WTC11 (cell line): Measurements from ENCODE around the gene LHFPL2. TPM values are rescaled to one million over a fixed set of nuclear protein-coding genes. Genes with fewer than 3 reads are reported as not detected.
"Not testable (repeated sequence)": the region's sequence is repeated elsewhere in the genome, so short reads cannot be mapped to it uniquely, and the experiment has no call there.

Experiments used
- ATAC-seq: fragments of 200-7000 bp; cut with Tn5 transposase; 2 replicates; pipeline ENCODE4 v1.10.0; 2021; ENCODE audit warnings: mild to moderate bottlenecking, moderate library complexity
- CTCF ChIA-PET: fragments of 300-600 bp; sonication (Branson Sonifier 250); formaldehyde crosslinking; loops from one replicate; lab custom pipeline; 2021; ENCODE audit warnings: antibody characterized with exemption; lab: Charles Lee
- POLR2A ChIA-PET: fragments of 350-600 bp; sonication (Branson Sonifier 250); formaldehyde crosslinking; loops from one replicate; lab custom pipeline; 2021; ENCODE audit warnings: antibody characterized with exemption; lab: Charles Lee
- DNase-seq: peaks from one replicate; pipeline ENCODE4 v3.0.0; 2021; ENCODE audit warnings: low spot score
- H3K27ac Mint-ChIP-seq: 2 replicates; pipeline ENCODE4 v1.8.0; 2021; ENCODE audit warnings: mixed read lengths
- H3K27me3 Mint-ChIP-seq: 2 replicates; pipeline ENCODE4 v1.8.0; 2021; ENCODE audit warnings: low read depth, mild to moderate bottlenecking, moderate library complexity, mixed read lengths
- H3K36me3 Mint-ChIP-seq: 2 replicates; pipeline ENCODE4 v1.8.0; 2021; ENCODE audit warnings: mixed read lengths
- H3K4me1 Mint-ChIP-seq: 2 replicates; pipeline ENCODE4 v1.8.0; 2022; ENCODE audit warnings: mixed read lengths
- H3K4me3 Mint-ChIP-seq: 2 replicates; pipeline ENCODE4 v1.8.0; 2021; ENCODE audit warnings: mild to moderate bottlenecking, moderate library complexity, mixed read lengths
- H3K9me3 Mint-ChIP-seq: 2 replicates; pipeline ENCODE4 v1.8.0; 2021; ENCODE audit warnings: mixed read lengths
- AFF4 ChIP-seq: sonication (generic); formaldehyde crosslinking; IDR thresholded peaks from 2 replicates; pipeline ENCODE4 v1.8.1; 2023; ENCODE audit warnings: mild to moderate bottlenecking, missing genetic modification reagents, borderline replicate concordance
- CBFB ChIP-seq: sonication (generic); formaldehyde crosslinking; IDR thresholded peaks from 2 replicates; pipeline ENCODE4 v1.8.1; 2022; ENCODE audit warnings: mild to moderate bottlenecking, low read depth, missing genetic modification reagents
- CREM ChIP-seq: sonication (generic); formaldehyde crosslinking; IDR thresholded peaks from 2 replicates; pipeline ENCODE4 v1.8.1; 2022; ENCODE audit warnings: mild to moderate bottlenecking, missing genetic modification reagents, moderate library complexity
- ESRRA ChIP-seq: sonication (generic); formaldehyde crosslinking; IDR thresholded peaks from 2 replicates; pipeline ENCODE4 v1.8.1; 2022; ENCODE audit warnings: mild to moderate bottlenecking, missing genetic modification reagents, borderline replicate concordance
- ETV6 ChIP-seq: sonication (generic); formaldehyde crosslinking; IDR thresholded peaks from 2 replicates; pipeline ENCODE4 v1.8.1; 2022; ENCODE audit warnings: mild to moderate bottlenecking, missing genetic modification reagents
- FOXJ3 ChIP-seq: sonication (generic); formaldehyde crosslinking; IDR thresholded peaks from 2 replicates; pipeline ENCODE4 v1.9.0; 2021; ENCODE audit warnings: missing genetic modification reagents, mild to moderate bottlenecking, borderline replicate concordance
- GTF2I ChIP-seq: fragments of 250-450 bp; sonication (Bioruptor Pico); conservative IDR thresholded peaks from 2 replicates; pipeline ENCODE4 v1.4.0; 2021; ENCODE audit warnings: mild to moderate bottlenecking
- HMGA2 ChIP-seq: fragments of 250-450 bp; sonication (Bioruptor Pico); IDR thresholded peaks from 2 replicates; pipeline ENCODE4 v1.4.0; 2021; ENCODE audit warnings: mild to moderate bottlenecking, moderate library complexity
- MYBL2 ChIP-seq: sonication (generic); formaldehyde crosslinking; IDR thresholded peaks from 2 replicates; pipeline ENCODE4 v1.8.1; 2023; ENCODE audit warnings: mild to moderate bottlenecking, moderate library complexity, missing genetic modification reagents
- NFATC4 ChIP-seq: fragments of 250-450 bp; sonication (Bioruptor Pico); IDR thresholded peaks from 2 replicates; pipeline ENCODE4 v1.9.0; 2021; ENCODE audit warnings: mild to moderate bottlenecking
- NFE2L1 ChIP-seq: sonication (generic); formaldehyde crosslinking; IDR thresholded peaks from 2 replicates; pipeline ENCODE4 v1.8.1; 2023; ENCODE audit warnings: missing genetic modification reagents
- NR1H2 ChIP-seq: sonication (generic); formaldehyde crosslinking; IDR thresholded peaks from 2 replicates; pipeline ENCODE4 v1.9.0; 2021; ENCODE audit warnings: mild to moderate bottlenecking, moderate library complexity, missing genetic modification reagents
- NR2C2 ChIP-seq: sonication (generic); formaldehyde crosslinking; IDR thresholded peaks from 2 replicates; pipeline ENCODE4 v1.8.0; 2022; ENCODE audit warnings: mild to moderate bottlenecking, missing genetic modification reagents
- NR3C1 ChIP-seq: sonication (generic); formaldehyde crosslinking; conservative IDR thresholded peaks from 2 replicates; pipeline ENCODE4 v1.8.1; 2023; ENCODE audit warnings: low read depth, mild to moderate bottlenecking, missing genetic modification reagents
- OVOL2 ChIP-seq: fragments of 250-450 bp; sonication (Bioruptor Pico); IDR thresholded peaks from 2 replicates; pipeline ENCODE4 v1.9.0; 2021; ENCODE audit warnings: mild to moderate bottlenecking, borderline replicate concordance
- SMAD4 ChIP-seq: sonication (generic); formaldehyde crosslinking; IDR thresholded peaks from 2 replicates; pipeline ENCODE4 v1.8.0; 2022; ENCODE audit warnings: mild to moderate bottlenecking, missing genetic modification reagents
- STAT6 ChIP-seq: sonication (generic); formaldehyde crosslinking; conservative IDR thresholded peaks from 2 replicates; pipeline ENCODE4 v1.8.1; 2023; ENCODE audit warnings: mild to moderate bottlenecking, low read depth, missing genetic modification reagents, moderate library complexity
- TCF7 ChIP-seq: sonication (generic); formaldehyde crosslinking; IDR thresholded peaks from 2 replicates; pipeline ENCODE4 v1.8.0; 2022; ENCODE audit warnings: mild to moderate bottlenecking, low read depth, missing genetic modification reagents, moderate library complexity
- ZNF263 ChIP-seq: sonication (generic); formaldehyde crosslinking; IDR thresholded peaks from 2 replicates; pipeline ENCODE4 v1.8.1; 2022; ENCODE audit warnings: low read depth, mild to moderate bottlenecking, moderate library complexity, missing genetic modification reagents
- ZNF281 ChIP-seq: sonication (generic); formaldehyde crosslinking; IDR thresholded peaks from 2 replicates; pipeline ENCODE4 v1.8.0; 2023; ENCODE audit warnings: mild to moderate bottlenecking, missing genetic modification reagents
- ZNF416 ChIP-seq: fragments of 250-450 bp; sonication (Bioruptor Pico); IDR thresholded peaks from 2 replicates; pipeline ENCODE4 v1.9.0; 2021; ENCODE audit warnings: mild to moderate bottlenecking, inconsistent platforms
- ZNF423 ChIP-seq: fragments of 250-450 bp; sonication (Bioruptor Pico); IDR thresholded peaks from 2 replicates; pipeline ENCODE4 v2.1.2; 2022; ENCODE audit warnings: mild to moderate bottlenecking, moderate library complexity
- total RNA-seq: library from RNA; stranded (reverse); gene quantifications from 3 replicates; pipeline ENCODE4 v1.2.3, GENCODE V29; 2021

Gene LHFPL2
- total RNA-seq, 1 experiment from 2014 or later, result 40.6 TPM

GRCh38 chr5:78467140-78467539 is 181.4 kb downstream of the LHFPL2 start (continued):
- no peak for TF ChIP-seq STAT6 (CRISPR knock-in tag)

GRCh38 chr5:78458843-78459242 is 189.7 kb downstream of the LHFPL2 start:
- DNase-seq (no peak), ATAC-seq (no peak)
- ChIA-PET CTCF (no interaction called here), POLR2A (no interaction called here)
- peaks cover 10% of the 10 kb centered on the region for H3K4me1 Mint-ChIP-seq
- no peak overlapping the region for H3K27ac Mint-ChIP-seq
- peaks cover 15% of the 10 kb centered on the region for H3K36me3 Mint-ChIP-seq
- H3K9me3 Mint-ChIP-seq, result 0 out of 2 replicates have a peak, but pooled peaks cover 3% of the 10 kb centered on the region
- no peaks in the 10 kb centered on the region for H3K27me3 Mint-ChIP-seq
- H3K4me3 Mint-ChIP-seq, result no peak overlapping the region
- no peak for TF ChIP-seq CREM
- no peak for TF ChIP-seq ZNF423 (CRISPR knock-in tag)
- no peak for TF ChIP-seq ESRRA (CRISPR knock-in tag)
- TF ChIP-seq ZNF416 (CRISPR knock-in tag), result no peak
- TF ChIP-seq FOXJ3 (CRISPR knock-in tag), result no peak
- TF ChIP-seq NR1H2 (CRISPR knock-in tag), result no peak
- TF ChIP-seq AFF4 (CRISPR knock-in tag), result no peak
- TF ChIP-seq NR3C1 (CRISPR knock-in tag), result no peak

- ATAC-seq, POLR2A ChIA-PET, H3K9me3 Mint-ChIP-seq, CTCF ChIA-PET, H3K27ac Mint-ChIP-seq, H3K4me1 Mint-ChIP-seq, H3K27me3 Mint-ChIP-seq: not testable (repeated sequence)
- H3K36me3 Mint-ChIP-seq, result peaks cover 17% of the 10 kb centered on the region
- peak overlapping the region; percentile 63 for H3K4me3 Mint-ChIP-seq
- peak; percentile 43 for DNase-seq
These were observed 191.1 kb downstream of the LHFPL2 start for GRCh38 chr5:78457507-78457906.

- Mint-ChIP-seq H3K36me3 (peaks cover 32% of the 10 kb centered on the region), H3K4me1 (no peaks in the 10 kb centered on the region), H3K4me3 (no peak overlapping the region), H3K27ac (no peak overlapping the region), H3K27me3 (no peaks in the 10 kb centered on the region), H3K9me3 (peaks cover 15% of the 10 kb centered on the region)
- ATAC-seq (no peak), DNase-seq (no peak)
- POLR2A ChIA-PET, result no interaction called here
- CTCF ChIA-PET, result no interaction called here
- no peak for TF ChIP-seq NR2C2 (CRISPR knock-in tag)
- TF ChIP-seq NFE2L1 (CRISPR knock-in tag), result no peak
- no peak for TF ChIP-seq MYBL2 (CRISPR knock-in tag)
- TF ChIP-seq ZNF281 (CRISPR knock-in tag), result no peak
- TF ChIP-seq ETV6 (CRISPR knock-in tag), result no peak
- TF ChIP-seq OVOL2, result no peak
- no peak for TF ChIP-seq SMAD4
- no peak for TF ChIP-seq TCF7 (CRISPR knock-in tag)
- TF ChIP-seq HMGA2 (CRISPR knock-in tag), result no peak
- no peak for TF ChIP-seq NFATC4 (CRISPR knock-in tag)
- no peak for TF ChIP-seq ESRRA (CRISPR knock-in tag)
- no peak for TF ChIP-seq NR3C1 (CRISPR knock-in tag)
- no peak for TF ChIP-seq GTF2I (CRISPR knock-in tag)
- no peak for TF ChIP-seq CBFB (CRISPR knock-in tag)
- no peak for TF ChIP-seq ZNF263 (CRISPR knock-in tag)
These were observed 199.5 kb downstream of the LHFPL2 start for GRCh38 chr5:78449103-78449502.
